CD14-positive monocyte (primary cell): ENCODE data around the gene RPLP2. TPM values are rescaled to one million over a fixed set of nuclear protein-coding genes. Genes with fewer than 3 reads are reported as not detected.

Experiments
- DNase-seq, 3 donors: peaks; one replicate each; pipeline ENCODE4 v3.0.0-alpha.2; 2011 to 2022
- H2AFZ ChIP-seq: 2 replicates; pipeline ENCODE4 v1.6.0; 2012; ENCODE audit warnings: mild to moderate bottlenecking, low read depth, low read length, inconsistent platforms; ENCODE audit not compliant: insufficient read depth, poor library complexity, severe bottlenecking
- H3K27ac ChIP-seq, 2 donors: 1 replicate in 1 of 2; 2 replicates in 1 of 2; pipeline ENCODE4 v1.5.1; 2012 to 2013; ENCODE audit warnings: low read length in 2 of 2, control low read depth in 1 of 2, inconsistent platforms in 1 of 2, low read depth in 1 of 2, mild to moderate bottlenecking in 1 of 2
- H3K27me3 ChIP-seq, 2 donors: one replicate each; pipeline versions ENCODE4 v1.6.0 to v1.6.1; 2011 to 2013; ENCODE audit warnings: low read length in 2 of 2; ENCODE audit not compliant: control insufficient read depth in 2 of 2, insufficient read depth in 2 of 2
- H3K36me3 ChIP-seq, 2 donors: replicated peaks in 1 of 2; 1 replicate in 1 of 2; 2 replicates in 1 of 2; pipeline versions ENCODE4 v1.5.1 to v1.6.1; 2012 to 2013; ENCODE audit warnings: low read length in 2 of 2, control low read depth in 1 of 2, inconsistent platforms in 1 of 2, mild to moderate bottlenecking in 1 of 2; ENCODE audit not compliant: insufficient read depth in 2 of 2, control insufficient read depth in 1 of 2
- H3K4me1 ChIP-seq, 2 donors: 1 replicate in 1 of 2; 2 replicates in 1 of 2; pipeline versions ENCODE4 v1.5.1 to v1.6.1; 2012 to 2013; ENCODE audit warnings: low read length in 2 of 2, control low read depth in 1 of 2, inconsistent platforms in 1 of 2, mild to moderate bottlenecking in 1 of 2, moderate library complexity in 1 of 2; ENCODE audit not compliant: insufficient read depth in 2 of 2, control insufficient read depth in 1 of 2
- H3K4me2 ChIP-seq: replicated peaks from 2 replicates; pipeline ENCODE3; 2012; ENCODE audit warnings: low read length, moderate library complexity, mild to moderate bottlenecking; ENCODE audit not compliant: poor library complexity, severe bottlenecking; ENCODE audit errors: extremely low read depth
- H3K4me3 ChIP-seq, 3 experiments: fragments of 200-600 bp in 1 of 3; sonication (generic) in 1 of 3; replicated peaks in 1 of 3; 1 replicate in 2 of 3; 2 replicates in 1 of 3; pipeline ENCODE4 v1.5.1; 2011 to 2013; ENCODE audit warnings: low read length in 3 of 3, mild to moderate bottlenecking in 3 of 3, control low read depth in 2 of 3, low read depth in 2 of 3, inconsistent platforms in 1 of 3, moderate library complexity in 1 of 3
- H3K79me2 ChIP-seq: 2 replicates; pipeline ENCODE4 v1.6.0; 2012; ENCODE audit warnings: mild to moderate bottlenecking, control low read depth, inconsistent platforms, low read length, moderate library complexity; ENCODE audit not compliant: insufficient read depth
- H3K9ac ChIP-seq: 2 replicates; pipeline ENCODE4 v1.6.0; 2017; ENCODE audit warnings: low read length, mild to moderate bottlenecking; ENCODE audit not compliant: insufficient read depth, poor library complexity, severe bottlenecking
- H3K9me3 ChIP-seq, 2 donors: replicated peaks in 1 of 2; 1 replicate in 1 of 2; 2 replicates in 1 of 2; pipeline versions ENCODE4 v1.5.1 to v1.6.1; 2012 to 2013; ENCODE audit warnings: low read length in 2 of 2, control low read depth in 1 of 2; ENCODE audit not compliant: control insufficient read depth in 1 of 2, insufficient read depth in 1 of 2
- H4K20me1 ChIP-seq: 2 replicates; pipeline ENCODE4 v1.6.0; 2012; ENCODE audit warnings: mild to moderate bottlenecking, low read length, control low read depth, moderate library complexity; ENCODE audit not compliant: insufficient read depth
- H3K27ac Mint-ChIP-seq, 7 donors: one replicate each; pipeline ENCODE4 v1.8.0; 2020; ENCODE audit warnings: mild to moderate bottlenecking in 7 of 7, mixed read lengths in 7 of 7, moderate library complexity in 6 of 7, inconsistent platforms in 2 of 7
- H3K27me3 Mint-ChIP-seq, 3 donors: one replicate each; pipeline ENCODE4 v1.8.0; 2021 to 2022; ENCODE audit warnings: low read depth in 3 of 3, mild to moderate bottlenecking in 3 of 3, mixed read lengths in 3 of 3, moderate library complexity in 3 of 3, inconsistent platforms in 1 of 3
- H3K36me3 Mint-ChIP-seq, 2 donors: one replicate each; pipeline ENCODE4 v1.8.0; 2020; ENCODE audit warnings: mixed read lengths in 2 of 2, inconsistent platforms in 1 of 2, mild to moderate bottlenecking in 1 of 2
- H3K4me1 Mint-ChIP-seq: one replicate; pipeline ENCODE4 v1.8.0; 2020; ENCODE audit warnings: mild to moderate bottlenecking, mixed read lengths
- H3K4me3 Mint-ChIP-seq, 2 donors: one replicate each; pipeline ENCODE4 v1.8.0; 2020; ENCODE audit warnings: mild to moderate bottlenecking in 2 of 2, mixed read lengths in 2 of 2, moderate library complexity in 1 of 2
- H3K9me3 Mint-ChIP-seq, 7 donors: one replicate each; pipeline ENCODE4 v1.8.0; 2020 to 2022; ENCODE audit warnings: mixed read lengths in 7 of 7, mild to moderate bottlenecking in 6 of 7, moderate library complexity in 6 of 7, inconsistent platforms in 2 of 7
- CTCF ChIP-seq: fragments of 200-600 bp; IDR thresholded peaks from one replicate; pipeline ENCODE4 v1.8.0; 2022; ENCODE audit warnings: antibody characterized with exemption, mild to moderate bottlenecking
- WGBS: methylation state at CpG from one replicate; pipeline ENCODE4 v1.1.5; 2013; ENCODE audit warnings: missing lambda C conversion rate; ENCODE audit not compliant: insufficient coverage; 5-methylcytosine and 5-hydroxymethylcytosine counted together
- intact Hi-C, 2 donors: fragments of 100-400 bp; cut with micrococcal nuclease; formaldehyde crosslinking; loops; one replicate each; pipeline versions ENCODE4 v1.15.0 to v1.15.1; 2023
- polyA plus RNA-seq, 3 donors: library from polyadenylated mRNA; depleted of rRNA in 1 of 3; unstranded in 2 of 3; stranded (reverse) in 1 of 3; fragments of 300-500 nt in 2 of 3; fragments of >200 nt in 1 of 3; fragmentation: Illumina TruSeq in 2 of 3; gene quantifications; 1 replicate in 2 of 3; 2 replicates in 1 of 3; pipeline ENCODE4 v1.2.3, GENCODE V29; 2012 to 2021

Gene RPLP2
- polyA plus RNA-seq, 3 donors = 879 to 1,191 (median 990) TPM

GRCh38 chr11:777288-778255 lies 32.2 kb upstream of the RPLP2 start, which contains the start of gene GATD1:
Gene GATD1 (minus strand): TSS chr11:777487. CDS start chr11:777462, 25 bp downstream.
- Mint-ChIP-seq H3K4me1 (peaks cover 39% of the 10 kb centered on the region), H3K9me3 (peaks cover 0 to 2% (median 0%) of the 10 kb centered on the region in 7 donors), H3K27me3 (peaks cover 1 to 4% (median 3%) of the 10 kb centered on the region in 3 donors), H3K4me3 (peak within 1 kb of the TSS; percentile 81 to 87), H3K27ac (peak within 1 kb of the TSS; percentile 33 to 84 (median 69)), H3K36me3 (peaks cover 5 to 23% of the 10 kb centered on the region in 2 donors)
- peaks cover 29 to 36% of the 10 kb centered on the region in 2 donors for H3K4me1 ChIP-seq
- peak within 1 kb of the TSS; percentile 81 for H3K9ac ChIP-seq
- H3K27me3 ChIP-seq = no peaks in the 10 kb centered on the region
- peak within 1 kb of the TSS; percentile 91 for H2AFZ ChIP-seq
- H3K9me3 ChIP-seq = no peaks in the 10 kb centered on the region
- peak within 1 kb of the TSS; percentile 94 for H3K4me2 ChIP-seq
- H3K36me3 ChIP-seq = peaks cover 13 to 14% of the 10 kb centered on the region in 2 donors
- intact Hi-C loops = loop anchor here (2.0 kb wide), 1 partner anchor 19 kb away; no protein-coding TSS in a partner anchor
- under 1% methylated on average over 101 of the region's 110 CpGs for WGBS
- no peak for TF ChIP-seq CTCF
- peak within 1 kb of the TSS in 1 of 2 donors; percentile 72 for H3K27ac ChIP-seq
- H3K79me2 ChIP-seq = peaks cover 58% of the 10 kb centered on the region
- H3K4me3 ChIP-seq = peak within 1 kb of the TSS; percentile 60 to 84 (median 79)
- peak; percentile 80 to 86 (median 82) for DNase-seq
- peaks cover 47% of the 10 kb centered on the region for H4K20me1 ChIP-seq
